GM18867 (cell line): ENCODE results near the gene ACAN.

Experiments used
- ATAC-seq: cut with Tn5 transposase; IDR thresholded peaks from one replicate; pipeline ENCODE4 v1.9.1; 2021; ENCODE audit warnings: mild to moderate bottlenecking, moderate library complexity; ENCODE audit not compliant: unreplicated experiment

Gene ACAN

GRCh38 chr15:88900982-88901418, 97.8 kb downstream of the ACAN start:
- ATAC-seq: no peak

- ATAC-seq: no peak
These were observed 98.4 kb downstream of the ACAN start for GRCh38 chr15:88901508-88902220.

GRCh38 chr15:88902221-88902835, 99.1 kb downstream of the ACAN start:
- no peak for ATAC-seq

GRCh38 chr15:88902846-88903245, 99.6 kb downstream of the ACAN start:
- ATAC-seq: no peak

- ATAC-seq: no peak
These were observed 101.0 kb downstream of the ACAN start for GRCh38 chr15:88904257-88904623.

- ATAC-seq: peak; percentile 76
These were observed 101.5 kb downstream of the ACAN start for GRCh38 chr15:88904624-88905327.

GRCh38 chr15:88905576-88905975, 102.3 kb downstream of the ACAN start:
- ATAC-seq: no peak

- no peak for ATAC-seq
These were observed 102.9 kb downstream of the ACAN start for GRCh38 chr15:88906130-88906529.

GRCh38 chr15:88906551-88906950, 103.3 kb downstream of the ACAN start:
- ATAC-seq: no peak

- ATAC-seq: no peak
These were observed 103.9 kb downstream of the ACAN start for GRCh38 chr15:88907111-88907510.

GRCh38 chr15:88908123-88908522, 104.9 kb downstream of the ACAN start:
- no peak for ATAC-seq

GRCh38 chr15:88908697-88909621, 105.7 kb downstream of the ACAN start:
- no peak for ATAC-seq

GRCh38 chr15:88909956-88910831, 107.0 kb downstream of the ACAN start:
- ATAC-seq: no peak

GRCh38 chr15:88911766-88912118, 108.5 kb downstream of the ACAN start:
- no peak for ATAC-seq

- ATAC-seq: no peak
These were observed 109.3 kb downstream of the ACAN start for GRCh38 chr15:88912500-88912921.

- peak; percentile 85 for ATAC-seq
These were observed 110.0 kb downstream of the ACAN start, which contains the start of gene MFGE8 for GRCh38 chr15:88913017-88913849. Gene MFGE8 (minus strand): TSS chr15:88913379. CDS start chr15:88913319, 60 bp downstream.

- ATAC-seq: no peak
These were observed 110.6 kb downstream of the ACAN start for GRCh38 chr15:88913850-88914169.

- ATAC-seq: no peak
These were observed 112.1 kb downstream of the ACAN start for GRCh38 chr15:88915354-88915753.

GRCh38 chr15:88917760-88918159, 114.5 kb downstream of the ACAN start:
- ATAC-seq: no peak
